SK-N-SH treated with all-trans-retinoic acid at 6 μM for 48 hours (cell line): ENCODE measurements around the gene PTHLH.

Source experiments
- ATAC-seq: fragments of 200-7000 bp; cut with Tn5 transposase; 3 replicates; pipeline ENCODE4 v1.9.1; 2020; ENCODE audit warnings: mild to moderate bottlenecking, moderate library complexity
- ARNTL ChIP-seq: fragments of 450-650 bp; formaldehyde crosslinking; IDR thresholded peaks from 2 replicates; pipeline ENCODE4 v1.5.0; 2020; ENCODE audit warnings: low read depth, mild to moderate bottlenecking, moderate library complexity, borderline replicate concordance
- BACH2 ChIP-seq: fragments of 250-450 bp; sonication (Bioruptor Pico); IDR thresholded peaks from 2 replicates; pipeline ENCODE4 v1.9.0; 2021; ENCODE audit warnings: mild to moderate bottlenecking, borderline replicate concordance
- CREB5 ChIP-seq: fragments of 250-450 bp; sonication (Bioruptor Pico); IDR thresholded peaks from 2 replicates; pipeline ENCODE4 v1.5.1; 2020; ENCODE audit warnings: low read depth, mild to moderate bottlenecking, moderate library complexity
- CSDC2 ChIP-seq: fragments of 250-450 bp; sonication (Bioruptor Pico); IDR thresholded peaks from 2 replicates; pipeline ENCODE4 v1.5.0; 2020; ENCODE audit warnings: mild to moderate bottlenecking, moderate library complexity
- CSRNP3 ChIP-seq: fragments of 250-450 bp; sonication (Bioruptor Pico); IDR thresholded peaks from 2 replicates; pipeline ENCODE4 v1.5.1; 2021; ENCODE audit warnings: mild to moderate bottlenecking, moderate library complexity
- ESRRG ChIP-seq: fragments of 250-450 bp; sonication (Bioruptor Pico); IDR thresholded peaks from 2 replicates; pipeline ENCODE4 v1.6.1; 2021; ENCODE audit warnings: mild to moderate bottlenecking
- GLIS3 ChIP-seq: fragments of 250-450 bp; sonication (Bioruptor Pico); IDR thresholded peaks from 2 replicates; pipeline ENCODE4 v1.5.0; 2020; ENCODE audit warnings: mild to moderate bottlenecking, moderate library complexity
- ISL1 ChIP-seq: fragments of 250-450 bp; sonication (Bioruptor Pico); IDR thresholded peaks from 2 replicates; pipeline ENCODE4 v2.1.2; 2022; ENCODE audit warnings: mild to moderate bottlenecking, moderate library complexity
- OSR1 ChIP-seq: fragments of 250-450 bp; sonication (Bioruptor Pico); IDR thresholded peaks from 2 replicates; pipeline ENCODE4 v1.8.0; 2022; ENCODE audit warnings: moderate library complexity, mild to moderate bottlenecking, inconsistent platforms
- POU6F1 ChIP-seq: fragments of 250-450 bp; sonication (Bioruptor Pico); IDR thresholded peaks from 2 replicates; pipeline ENCODE4 v1.8.0; 2021; ENCODE audit warnings: low read depth, mild to moderate bottlenecking, moderate library complexity, borderline replicate concordance
- RARB ChIP-seq: fragments of 250-450 bp; sonication (Bioruptor Pico); IDR thresholded peaks from 2 replicates; pipeline ENCODE4 v1.8.0; 2021; ENCODE audit warnings: mild to moderate bottlenecking, moderate library complexity
- SNAI2 ChIP-seq: fragments of 250-450 bp; sonication (Bioruptor Pico); IDR thresholded peaks from 2 replicates; pipeline ENCODE4 v1.5.0; 2020; ENCODE audit warnings: mild to moderate bottlenecking, moderate library complexity
- TCF4 ChIP-seq: fragments of 250-450 bp; sonication (Bioruptor Pico); IDR thresholded peaks from 2 replicates; pipeline ENCODE4 v1.8.0; 2021; ENCODE audit warnings: mild to moderate bottlenecking, moderate library complexity, borderline replicate concordance
- TOX ChIP-seq: fragments of 250-450 bp; sonication (Bioruptor Pico); IDR thresholded peaks from 2 replicates; pipeline ENCODE4 v1.8.0; 2021; ENCODE audit warnings: mild to moderate bottlenecking, moderate library complexity, borderline replicate concordance
- TSHZ2 ChIP-seq: fragments of 250-450 bp; sonication (Bioruptor Pico); IDR thresholded peaks from 2 replicates; pipeline ENCODE4 v1.5.0; 2020; ENCODE audit warnings: mild to moderate bottlenecking, moderate library complexity
- ZFP3 ChIP-seq: fragments of 250-450 bp; sonication (Bioruptor Pico); IDR thresholded peaks from 2 replicates; pipeline ENCODE4 v1.5.0; 2020; ENCODE audit warnings: mild to moderate bottlenecking, moderate library complexity
- ZNF565 ChIP-seq: fragments of 450-650 bp; formaldehyde crosslinking; conservative IDR thresholded peaks from 2 replicates; pipeline ENCODE4 v1.5.0; 2020; ENCODE audit warnings: low read depth, mild to moderate bottlenecking, moderate library complexity
- ZNF70 ChIP-seq: fragments of 450-650 bp; formaldehyde crosslinking; IDR thresholded peaks from 2 replicates; pipeline ENCODE4 v1.5.0; 2020; ENCODE audit warnings: mild to moderate bottlenecking, moderate library complexity
- ZNF8 ChIP-seq: fragments of 450-650 bp; formaldehyde crosslinking; IDR thresholded peaks from 2 replicates; pipeline ENCODE4 v1.5.0; 2020; ENCODE audit warnings: mild to moderate bottlenecking, moderate library complexity

PTHLH gene

GRCh38 chr12:27927347-27927746 lies 45.2 kb downstream of the PTHLH start:
- ATAC-seq: no peak
- no peak for TF ChIP-seq ZNF70
- no peak for TF ChIP-seq ARNTL (CRISPR knock-in tag)
- TF ChIP-seq TOX (CRISPR knock-in tag): no peak
- TF ChIP-seq, all 23 proteins: peak for 0

- no peak for TF ChIP-seq ISL1 (CRISPR knock-in tag)
- no peak for TF ChIP-seq ZFP3 (CRISPR knock-in tag)
- no peak for TF ChIP-seq CREB5 (CRISPR knock-in tag)
- no peak for TF ChIP-seq CSRNP3
- TF ChIP-seq TSHZ2 (CRISPR knock-in tag): no peak
- no peak for TF ChIP-seq TCF4 (CRISPR knock-in tag)
- TF ChIP-seq ZNF565 (CRISPR knock-in tag): no peak
- TF ChIP-seq, all 23 proteins: peak for 0
- no peak for ATAC-seq
Measured at GRCh38 chr12:27924350-27925135, 48.0 kb downstream of the PTHLH start.

- no peak for TF ChIP-seq ESRRG (CRISPR knock-in tag)
- TF ChIP-seq BACH2 (CRISPR knock-in tag): no peak
- TF ChIP-seq CSRNP3: no peak
- TF ChIP-seq ZNF8 (CRISPR knock-in tag): no peak
- no peak for TF ChIP-seq ISL1 (CRISPR knock-in tag)
- TF ChIP-seq GLIS3 (CRISPR knock-in tag): no peak
- TF ChIP-seq CSDC2 (CRISPR knock-in tag): no peak
- no peak for TF ChIP-seq TOX (CRISPR knock-in tag)
- no peak for TF ChIP-seq SNAI2
- TF ChIP-seq RARB: no peak
- no peak for TF ChIP-seq OSR1 (CRISPR knock-in tag)
- no peak for TF ChIP-seq ZNF70
- ATAC-seq: peak; percentile 86
Measured at GRCh38 chr12:27922531-27923139, 49.9 kb downstream of the PTHLH start.

- TF ChIP-seq TSHZ2 (CRISPR knock-in tag) (no peak), ZNF565 (CRISPR knock-in tag) (no peak), OSR1 (CRISPR knock-in tag) (no peak), ARNTL (CRISPR knock-in tag) (no peak), POU6F1 (CRISPR knock-in tag) (no peak), ZNF8 (CRISPR knock-in tag) (no peak), GLIS3 (CRISPR knock-in tag) (no peak), ZNF70 (no peak), TOX (CRISPR knock-in tag) (no peak)
- TF ChIP-seq, all 23 proteins: peak for 0
- no peak for ATAC-seq
Measured at GRCh38 chr12:27919671-27920235, 52.8 kb downstream of the PTHLH start.
